DND-41 (cell line): ENCODE results near the gene SPEG.

Source experiments
- ATAC-seq: fragments of 200-7000 bp; cut with Tn5 transposase; 3 replicates; pipeline ENCODE4 v1.9.1; 2021; ENCODE audit warnings: low read depth; ENCODE audit not compliant: insufficient read depth
- DNase-seq: peaks from one replicate; pipeline ENCODE4 v3.0.0-alpha.2; 2020
- H2AFZ ChIP-seq: 2 replicates; pipeline ENCODE4 v1.6.0; 2012; ENCODE audit warnings: low read depth, low read length
- H3K27ac ChIP-seq: 2 replicates; pipeline ENCODE4 v1.5.1; 2012; ENCODE audit warnings: low read length, inconsistent platforms
- H3K27me3 ChIP-seq: fragments of 200-600 bp; sonication (generic); 2 replicates; pipeline ENCODE4 v1.6.0; 2012; ENCODE audit warnings: low read length, mild to moderate bottlenecking, inconsistent platforms; ENCODE audit not compliant: insufficient read depth, poor library complexity
- H3K36me3 ChIP-seq: 2 replicates; pipeline ENCODE4 v1.5.1; 2012; ENCODE audit warnings: low read length, inconsistent platforms; ENCODE audit not compliant: insufficient read depth
- H3K4me1 ChIP-seq: 2 replicates; pipeline ENCODE4 v1.5.1; 2012; ENCODE audit warnings: mild to moderate bottlenecking, low read length; ENCODE audit not compliant: insufficient read depth
- H3K4me2 ChIP-seq: 2 replicates; pipeline ENCODE4 v1.6.0; 2012; ENCODE audit warnings: mild to moderate bottlenecking, moderate library complexity, low read length, inconsistent platforms; ENCODE audit not compliant: insufficient read depth
- H3K4me3 ChIP-seq, 2 experiments: fragments of 200-600 bp in 1 of 2; shearing (Covaris generic) in 1 of 2; 2 replicates each; pipeline ENCODE4 v1.5.1; 2012 to 2016; ENCODE audit warnings: inconsistent platforms in 2 of 2, low read length in 2 of 2, mild to moderate bottlenecking in 2 of 2, low read depth in 1 of 2, moderate library complexity in 1 of 2
- H3K79me2 ChIP-seq: 2 replicates; pipeline ENCODE4 v1.6.0; 2012; ENCODE audit warnings: low read length, inconsistent platforms; ENCODE audit not compliant: insufficient read depth
- H3K9ac ChIP-seq: 2 replicates; pipeline ENCODE4 v1.6.0; 2012; ENCODE audit warnings: low read depth, mild to moderate bottlenecking, inconsistent platforms, low read length, moderate library complexity
- H3K9me3 ChIP-seq: 2 replicates; pipeline ENCODE4 v1.5.1; 2012; ENCODE audit warnings: low read length, moderate library complexity, mild to moderate bottlenecking, inconsistent platforms; ENCODE audit not compliant: insufficient read depth, severe bottlenecking
- H4K20me1 ChIP-seq: 2 replicates; pipeline ENCODE4 v1.6.0; 2012; ENCODE audit warnings: low read length; ENCODE audit not compliant: insufficient read depth
- CTCF ChIP-seq: IDR thresholded peaks from 2 replicates; pipeline ENCODE4 v1.5.1; 2012; ENCODE audit warnings: borderline replicate concordance, low read length, moderate library complexity, mild to moderate bottlenecking; ENCODE audit not compliant: poor library complexity, severe bottlenecking; ENCODE audit errors: extremely low read depth
- EZH2 ChIP-seq: IDR thresholded peaks from 3 replicates; pipeline ENCODE4 v1.6.1; 2012; ENCODE audit warnings: borderline replicate concordance, low read depth, mild to moderate bottlenecking, moderate library complexity, low read length, inconsistent platforms; ENCODE audit not compliant: severe bottlenecking

Gene SPEG

GRCh38 chr2:219516888-219517287 lies 82.2 kb downstream of the SPEG start:
- TF ChIP-seq CTCF: no peak
- no peak for TF ChIP-seq EZH2
- DNase-seq: no peak
- H3K79me2 ChIP-seq: no peaks in the 10 kb centered on the region
- peaks cover 6% of the 10 kb centered on the region for H4K20me1 ChIP-seq
- H3K4me3 ChIP-seq: no peak overlapping the region
- H3K27ac ChIP-seq: no peak overlapping the region
- no peaks in the 10 kb centered on the region for H3K9me3 ChIP-seq
- H2AFZ ChIP-seq: no peak overlapping the region
- H3K4me2 ChIP-seq: no peak overlapping the region
- no peaks in the 10 kb centered on the region for H3K36me3 ChIP-seq
- H3K4me1 ChIP-seq: peaks cover 8% of the 10 kb centered on the region
- peaks cover 62% of the 10 kb centered on the region for H3K27me3 ChIP-seq
- no peak overlapping the region for H3K9ac ChIP-seq
- ATAC-seq: no peak

GRCh38 chr2:219517954-219518778 lies 83.5 kb downstream of the SPEG start:
- Histone ChIP-seq H3K4me1 (peaks cover 8% of the 10 kb centered on the region), H3K4me3 (no peak overlapping the region), H3K27ac (no peak overlapping the region), H3K4me2 (no peak overlapping the region), H3K27me3 (peaks cover 50% of the 10 kb centered on the region), H3K79me2 (no peaks in the 10 kb centered on the region), H3K9me3 (no peaks in the 10 kb centered on the region), H3K9ac (no peak overlapping the region), H2AFZ (no peak overlapping the region), H4K20me1 (peaks cover 5% of the 10 kb centered on the region), H3K36me3 (no peaks in the 10 kb centered on the region)
- no peak for ATAC-seq
- TF ChIP-seq CTCF (no peak), EZH2 (no peak)
- DNase-seq: no peak

GRCh38 chr2:219519526-219519916 lies 84.9 kb downstream of the SPEG start:
- Histone ChIP-seq H3K36me3 (no peaks in the 10 kb centered on the region), H4K20me1 (no peaks in the 10 kb centered on the region; the same call in 1 of the 2 replicates), H3K9me3 (no peaks in the 10 kb centered on the region), H2AFZ (no peak overlapping the region), H3K9ac (no peak overlapping the region), H3K4me1 (peaks cover 8% of the 10 kb centered on the region), H3K79me2 (no peaks in the 10 kb centered on the region), H3K4me3 (no peak overlapping the region), H3K27ac (no peak overlapping the region), H3K4me2 (no peak overlapping the region), H3K27me3 (peaks cover 37% of the 10 kb centered on the region)
- ATAC-seq: no peak
- DNase-seq: no peak
- TF ChIP-seq EZH2: no peak
- no peak for TF ChIP-seq CTCF
